Measurements from ENCODE around the gene DHRS3. TPM values are rescaled to one million over a fixed set of nuclear protein-coding genes. Genes with fewer than 3 reads are reported as not detected.

Gene DHRS3
- total RNA-seq, 4 donors from 2014 or later = 92.4 to 130 (median 107) TPM

- TF ChIP-seq CTCF (IDR thresholded peaks at IDR 0.05) (no peak), POLR2A (IDR thresholded peaks at IDR 0.05) (no peak)
- WGBS, 2 donors = 87 to 88% methylated on average over 9 of the region's 9 CpGs
- intact Hi-C loops (cut with DNase I; ENCODE audit: low total_unique reads) = no loop called here
- no peak for DNase-seq (ENCODE audit: low spot score in 2 of 2)
- no peak overlapping the region for H3K4me3 ChIP-seq (ENCODE audit: low read depth, poor library complexity, severe bottlenecking)
Measured at GRCh38 chr1:12542616-12543592, 75.1 kb downstream of the DHRS3 start.

GRCh38 chr1:12542138-12542465, 75.9 kb downstream of the DHRS3 start:
- 88 to 91% methylated on average over 9 of the region's 9 CpGs for WGBS, 2 donors
- no peak for TF ChIP-seq CTCF (IDR thresholded peaks at IDR 0.05)
- no peak for TF ChIP-seq POLR2A (IDR thresholded peaks at IDR 0.05)
- intact Hi-C loops (cut with DNase I; ENCODE audit: low total_unique reads) = no loop called here
- H3K4me3 ChIP-seq (ENCODE audit: low read depth, poor library complexity, severe bottlenecking) = no peak overlapping the region
- DNase-seq (ENCODE audit: low spot score in 2 of 2) = no peak

GRCh38 chr1:12541274-12542137, 76.5 kb downstream of the DHRS3 start:
- intact Hi-C loops (cut with DNase I; ENCODE audit: low total_unique reads) = no loop called here
- DNase-seq (ENCODE audit: low spot score in 2 of 2) = no peak
- TF ChIP-seq POLR2A (IDR thresholded peaks at IDR 0.05) (no peak), CTCF (IDR thresholded peaks at IDR 0.05) (no peak)
- WGBS, 2 donors = 62 to 68% methylated on average over 12 to 13 of the region's 17 CpGs
- no peak overlapping the region for H3K4me3 ChIP-seq (ENCODE audit: low read depth, poor library complexity, severe bottlenecking)

GRCh38 chr1:12540580-12541273, 77.3 kb downstream of the DHRS3 start:
- H3K4me3 ChIP-seq (ENCODE audit: low read depth, poor library complexity, severe bottlenecking) = no peak overlapping the region
- no peak for DNase-seq (ENCODE audit: low spot score in 2 of 2)
- 80 to 86% methylated on average over 15 to 17 of the region's 17 CpGs for WGBS, 2 donors
- intact Hi-C loops (cut with DNase I; ENCODE audit: low total_unique reads) = no loop called here
- TF ChIP-seq CTCF (IDR thresholded peaks at IDR 0.05) (no peak), POLR2A (IDR thresholded peaks at IDR 0.05) (no peak)

- TF ChIP-seq CTCF (IDR thresholded peaks at IDR 0.05) = no peak
- no peak overlapping the region for H3K4me3 ChIP-seq (ENCODE audit: low read depth, poor library complexity, severe bottlenecking)
- 46 to 59% methylated on average over 30 to 32 of the region's 34 CpGs for WGBS, 2 donors
- intact Hi-C loops (cut with DNase I; ENCODE audit: low total_unique reads) = no loop called here
- DNase-seq (ENCODE audit: low spot score in 2 of 2) = peak; percentile 67 to 93
Measured at GRCh38 chr1:12539705-12540579, 78.1 kb downstream of the DHRS3 start.
